Coronary artery (tissue), 2 donors: Measurements from ENCODE around the gene PSTK.

Source experiments
- DNase-seq: peaks from one replicate; pipeline ENCODE4 v3.0.0-alpha.2; 2017; ENCODE audit warnings: low spot score
- H3K27ac ChIP-seq, 2 donors: fragments of 200-600 bp; sonication (generic); one replicate each; pipeline ENCODE4 v1.5.1; 2016 to 2019
- H3K4me3 ChIP-seq: fragments of 200-600 bp; sonication (generic); 2 replicates; pipeline ENCODE4 v1.5.1; 2016; ENCODE audit warnings: mild to moderate bottlenecking, moderate library complexity
- TF ChIP-seq, protein P1 (sequence below): fragments of 200-600 bp; sonication (generic); IDR thresholded peaks from one replicate; pipeline ENCODE4 v1.5.1; 2019; ENCODE audit warnings: antibody characterized with exemption

PSTK gene

DNA sequence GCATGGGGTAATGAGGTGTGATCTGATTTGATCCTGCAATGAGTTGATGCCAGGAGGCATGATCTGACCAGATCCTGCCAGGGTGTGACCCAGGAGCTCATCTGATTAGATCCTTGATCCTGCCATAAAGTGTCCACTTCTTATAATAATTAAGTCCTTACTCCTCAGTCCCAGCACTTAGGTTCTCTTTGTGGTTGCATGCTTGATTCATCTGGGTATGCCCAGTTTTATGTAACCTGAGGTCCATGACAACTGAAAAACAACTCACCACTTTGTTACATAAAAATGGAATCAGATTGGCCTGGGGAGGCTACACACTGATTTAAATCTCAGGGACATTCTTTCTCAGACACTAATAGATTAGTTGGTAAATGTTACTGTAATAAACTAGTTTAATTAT is 47.7 kb downstream of the PSTK start:
- H3K4me3 ChIP-seq = no peak overlapping the region
- TF ChIP-seq, protein P1, sequence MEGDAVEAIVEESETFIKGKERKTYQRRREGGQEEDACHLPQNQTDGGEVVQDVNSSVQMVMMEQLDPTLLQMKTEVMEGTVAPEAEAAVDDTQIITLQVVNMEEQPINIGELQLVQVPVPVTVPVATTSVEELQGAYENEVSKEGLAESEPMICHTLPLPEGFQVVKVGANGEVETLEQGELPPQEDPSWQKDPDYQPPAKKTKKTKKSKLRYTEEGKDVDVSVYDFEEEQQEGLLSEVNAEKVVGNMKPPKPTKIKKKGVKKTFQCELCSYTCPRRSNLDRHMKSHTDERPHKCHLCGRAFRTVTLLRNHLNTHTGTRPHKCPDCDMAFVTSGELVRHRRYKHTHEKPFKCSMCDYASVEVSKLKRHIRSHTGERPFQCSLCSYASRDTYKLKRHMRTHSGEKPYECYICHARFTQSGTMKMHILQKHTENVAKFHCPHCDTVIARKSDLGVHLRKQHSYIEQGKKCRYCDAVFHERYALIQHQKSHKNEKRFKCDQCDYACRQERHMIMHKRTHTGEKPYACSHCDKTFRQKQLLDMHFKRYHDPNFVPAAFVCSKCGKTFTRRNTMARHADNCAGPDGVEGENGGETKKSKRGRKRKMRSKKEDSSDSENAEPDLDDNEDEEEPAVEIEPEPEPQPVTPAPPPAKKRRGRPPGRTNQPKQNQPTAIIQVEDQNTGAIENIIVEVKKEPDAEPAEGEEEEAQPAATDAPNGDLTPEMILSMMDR = no peak

GRCh38 chr10:123031124-123031523 is 50.9 kb downstream of the PSTK start:
- Histone ChIP-seq H3K27ac (no peak overlapping the region), H3K4me3 (no peak overlapping the region)
- TF ChIP-seq, protein P1 = no peak
- DNase-seq = no peak

More for the DNA sequence above, 47.7 kb downstream of the PSTK start:
- no peak for DNase-seq
- no peak overlapping the region for H3K27ac ChIP-seq

DNA sequence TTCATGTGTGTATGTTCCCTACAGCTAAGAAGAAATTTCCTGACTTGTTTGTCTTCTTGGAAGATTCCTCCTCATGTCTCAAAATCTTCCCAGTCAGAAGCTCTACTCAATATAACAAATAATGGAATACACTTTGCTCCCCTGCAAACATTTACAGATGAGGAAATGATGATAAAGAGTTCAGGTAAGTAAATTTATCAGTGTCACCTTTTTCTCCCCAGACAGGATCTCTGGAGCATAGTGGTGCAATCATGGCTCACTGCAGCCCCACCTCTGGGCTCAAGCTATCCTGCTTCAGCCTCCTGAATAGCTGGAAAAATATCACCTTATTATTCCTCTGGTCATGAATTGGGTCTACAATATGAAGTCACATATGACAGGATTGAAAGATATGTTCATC is 54.1 kb downstream of the PSTK start:
- TF ChIP-seq, protein P1 = no peak
- no peak for DNase-seq
- no peak overlapping the region for H3K27ac ChIP-seq
- H3K4me3 ChIP-seq = no peak overlapping the region

DNA sequence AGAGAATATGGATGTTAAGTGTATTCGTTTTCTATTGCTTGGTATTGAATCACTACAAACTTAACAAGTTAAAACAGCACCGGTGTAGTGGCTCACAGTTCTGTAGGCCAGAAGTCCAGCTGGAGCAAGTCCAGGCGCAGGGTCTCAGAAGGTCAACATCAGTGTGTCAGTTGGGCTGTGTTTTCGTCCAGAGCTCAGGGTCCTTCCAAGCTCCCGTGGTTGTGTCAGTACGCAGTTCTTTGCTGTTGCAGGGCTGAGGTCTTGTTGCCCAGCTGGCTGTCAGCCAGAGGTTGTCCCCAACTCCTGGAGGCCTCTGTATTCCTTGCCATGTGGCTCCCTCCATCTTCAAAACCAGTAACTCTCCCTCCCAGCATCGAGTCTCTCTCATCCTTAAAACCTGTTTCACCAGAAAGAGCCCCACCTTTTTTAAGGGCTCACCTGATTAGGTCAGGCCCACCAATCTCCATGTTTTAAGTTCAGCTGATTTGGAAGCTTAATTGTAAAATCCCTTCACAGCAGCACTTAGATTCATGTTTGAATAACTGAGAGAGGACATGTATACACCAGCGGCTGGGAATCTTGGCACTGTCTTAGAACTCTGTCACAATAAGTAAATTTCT is 55.4 kb downstream of the PSTK start:
- Histone ChIP-seq H3K4me3 (no peak overlapping the region), H3K27ac (no peak overlapping the region)
- no peak for DNase-seq
- TF ChIP-seq, protein P1 = no peak

DNA sequence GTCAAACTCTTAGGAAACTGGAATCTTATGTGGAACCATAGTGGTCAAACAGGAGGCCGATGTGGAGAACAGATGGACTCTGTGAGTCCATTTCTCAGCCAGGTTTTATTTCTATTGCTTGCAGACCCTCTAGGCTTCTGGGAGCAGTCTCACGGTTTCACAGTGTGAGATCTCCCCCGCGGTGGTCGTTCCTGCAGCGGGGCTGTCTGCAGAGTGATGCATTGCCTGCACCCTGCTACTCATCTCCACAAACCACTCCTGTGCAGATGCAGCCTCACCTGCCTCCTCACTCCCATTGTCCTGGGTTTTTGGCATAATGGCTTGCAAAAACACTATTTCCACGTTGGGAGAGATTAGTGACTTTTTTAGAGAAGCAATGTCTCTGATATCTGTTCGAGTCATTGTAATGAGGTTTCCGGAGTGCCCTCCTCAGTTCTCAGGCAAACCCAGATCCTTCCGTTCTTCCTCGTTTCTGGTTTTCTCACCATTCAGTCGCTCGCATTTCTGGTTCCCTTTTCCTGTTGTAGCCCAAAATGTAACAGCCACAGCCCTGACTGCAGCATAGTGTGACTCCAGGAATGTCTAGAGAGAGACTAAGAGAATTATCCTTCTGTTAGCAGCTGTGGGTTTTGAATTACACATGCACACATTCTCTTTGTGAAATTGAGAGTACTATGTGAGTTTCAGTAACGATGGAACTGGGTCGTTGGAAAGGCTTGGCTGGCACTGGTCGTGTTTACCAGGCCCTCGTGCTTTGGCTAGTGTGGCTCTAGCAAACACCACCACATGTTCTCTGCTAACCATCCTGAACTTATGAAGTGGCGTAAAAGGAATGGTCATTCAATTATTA is 58.8 kb downstream of the PSTK start:
- no peak overlapping the region for H3K4me3 ChIP-seq
- DNase-seq = no peak
- TF ChIP-seq, protein P1 = no peak
- H3K27ac ChIP-seq = no peak overlapping the region

DNA sequence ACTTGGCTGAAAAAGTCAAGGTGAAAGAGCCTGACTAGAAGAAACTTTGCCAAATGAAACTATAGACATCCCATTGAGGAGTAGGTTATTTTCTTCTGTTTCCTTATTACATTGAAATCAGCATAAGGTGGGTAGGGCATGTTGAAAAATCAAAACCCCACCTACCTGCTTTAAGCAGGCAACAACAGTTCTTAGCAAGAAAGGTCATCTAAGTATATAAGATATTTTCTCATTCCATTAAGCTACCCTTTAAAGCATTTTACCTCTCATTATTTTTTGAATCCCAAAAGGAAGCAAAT is 59.4 kb downstream of the PSTK start:
- H3K4me3 ChIP-seq = no peak overlapping the region
- H3K27ac ChIP-seq = no peak overlapping the region
- TF ChIP-seq, protein P1 = no peak
- DNase-seq = no peak
